Activated naive CD8-positive, alpha-beta T cell treated with anti-CD3 and anti-CD28 coated beads, Interleukin-2, amount 10 ng/mL, durations not matched to agents 7 days and 5 days (primary cell): ENCODE results near the gene RNF5. TPM values are rescaled to one million over a fixed set of nuclear protein-coding genes. Genes with fewer than 3 reads are reported as not detected.

Experiments used
- ATAC-seq: fragments of 150-1000 bp; cut with Tn5 transposase; one replicate; pipeline ENCODE4 v1.10.0; 2021; ENCODE audit warnings: low read depth, moderate library complexity
- POLR2A ChIA-PET: fragments of 350-600 bp; sonication (Branson Sonifier 250); formaldehyde crosslinking; loops from one replicate; lab custom pipeline; 2021; ENCODE audit warnings: antibody characterized with exemption; lab: Charles Lee
- DNase-seq: peaks from one replicate; pipeline ENCODE4 v3.0.0; 2021
- H3K27ac Mint-ChIP-seq: one replicate; pipeline ENCODE4 v1.8.0; 2022; ENCODE audit warnings: mild to moderate bottlenecking, mixed read lengths
- H3K27me3 Mint-ChIP-seq: one replicate; pipeline ENCODE4 v1.8.0; 2022; ENCODE audit warnings: mild to moderate bottlenecking, moderate library complexity, mixed read lengths
- H3K36me3 Mint-ChIP-seq: one replicate; pipeline ENCODE4 v1.8.0; 2021; ENCODE audit warnings: mild to moderate bottlenecking, mixed read lengths
- H3K4me1 Mint-ChIP-seq: one replicate; pipeline ENCODE4 v1.8.0; 2021; ENCODE audit warnings: mixed read lengths
- H3K4me3 Mint-ChIP-seq: one replicate; pipeline ENCODE4 v1.8.0; 2022; ENCODE audit warnings: mild to moderate bottlenecking, moderate library complexity, mixed read lengths
- H3K9me3 Mint-ChIP-seq: one replicate; pipeline ENCODE4 v1.8.0; 2021; ENCODE audit warnings: mixed read lengths
- total RNA-seq, 2 experiments: library from RNA; stranded (reverse); gene quantifications; one replicate each; pipeline ENCODE4 v1.2.3, GENCODE V29; 2021

The RNF5 gene
- total RNA-seq, 2 experiments from 2014 or later, result 44.5 to 49.5 TPM

DNA sequence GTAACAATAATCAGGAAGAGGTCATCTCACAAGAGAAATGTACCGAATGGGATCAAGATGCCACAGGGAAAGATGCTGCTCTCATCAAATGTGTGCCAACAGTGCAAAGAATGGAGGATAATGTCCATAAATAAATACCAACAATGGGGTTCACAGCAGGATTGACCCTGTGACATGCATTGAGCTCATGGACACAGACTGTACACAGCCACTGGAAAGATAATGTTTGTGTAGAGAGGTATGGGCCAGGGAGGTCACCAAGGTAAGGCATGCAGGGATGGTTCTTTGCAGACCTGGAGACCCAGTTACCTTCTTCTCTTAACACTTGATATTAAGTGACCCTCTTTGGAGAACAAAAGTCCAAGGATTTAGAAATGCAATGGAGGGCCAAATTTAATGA is 3.8 kb upstream of the RNF5 start:
- H3K4me1 Mint-ChIP-seq, result peaks cover 46% of the 10 kb centered on the region
- ATAC-seq, result no peak
- H3K4me3 Mint-ChIP-seq, result peak overlapping the region; percentile 97
- H3K27ac Mint-ChIP-seq, result no peak overlapping the region
- H3K9me3 Mint-ChIP-seq, result no peaks in the 10 kb centered on the region
- H3K27me3 Mint-ChIP-seq, result no peaks in the 10 kb centered on the region
- peaks cover 18% of the 10 kb centered on the region for H3K36me3 Mint-ChIP-seq
- POLR2A ChIA-PET, result interaction anchor here (1.0 to 2.6 kb wide), 2 partner anchors 17 to 21 kb away, joined by 3 to 6 read pairs; no protein-coding TSS in a partner anchor
- no peak for DNase-seq

- peaks cover 50% of the 10 kb centered on the region for H3K4me1 Mint-ChIP-seq
- H3K9me3 Mint-ChIP-seq, result no peaks in the 10 kb centered on the region
- H3K27ac Mint-ChIP-seq, result peak overlapping the region; percentile 83
- no peak for DNase-seq
- POLR2A ChIA-PET, result no interaction called here
- no peak for ATAC-seq
- H3K27me3 Mint-ChIP-seq, result no peaks in the 10 kb centered on the region
- H3K4me3 Mint-ChIP-seq, result peak overlapping the region; percentile 97
- peaks cover 17% of the 10 kb centered on the region for H3K36me3 Mint-ChIP-seq
Observed at GRCh38 chr6:32175322-32175710, 2.9 kb upstream of the RNF5 start.

GRCh38 chr6:32175711-32176475 is 2.3 kb upstream of the RNF5 start, which contains the start of gene AGPAT1:
Gene AGPAT1, minus strand, starts transcription at chr6:32176084. Its CDS starts 4,588 bp downstream, at chr6:32171496.
- H3K4me3 Mint-ChIP-seq, result peak within 1 kb of the TSS; percentile 97
- peak; percentile 92 for DNase-seq
- H3K9me3 Mint-ChIP-seq, result no peaks in the 10 kb centered on the region
- no peaks in the 10 kb centered on the region for H3K27me3 Mint-ChIP-seq
- H3K4me1 Mint-ChIP-seq, result peaks cover 54% of the 10 kb centered on the region
- POLR2A ChIA-PET, result interaction anchor here (0.8 to 2.6 kb wide), 6 partner anchors 15 to 204 kb away, joined by 3 to 20 read pairs (median 10); partner anchors contain the start of genes ATF6B, DXO, FKBPL and GPSM3
- H3K27ac Mint-ChIP-seq, result peak within 1 kb of the TSS; percentile 98
- ATAC-seq, result peak; percentile 39
- H3K36me3 Mint-ChIP-seq, result peaks cover 21% of the 10 kb centered on the region

DNA sequence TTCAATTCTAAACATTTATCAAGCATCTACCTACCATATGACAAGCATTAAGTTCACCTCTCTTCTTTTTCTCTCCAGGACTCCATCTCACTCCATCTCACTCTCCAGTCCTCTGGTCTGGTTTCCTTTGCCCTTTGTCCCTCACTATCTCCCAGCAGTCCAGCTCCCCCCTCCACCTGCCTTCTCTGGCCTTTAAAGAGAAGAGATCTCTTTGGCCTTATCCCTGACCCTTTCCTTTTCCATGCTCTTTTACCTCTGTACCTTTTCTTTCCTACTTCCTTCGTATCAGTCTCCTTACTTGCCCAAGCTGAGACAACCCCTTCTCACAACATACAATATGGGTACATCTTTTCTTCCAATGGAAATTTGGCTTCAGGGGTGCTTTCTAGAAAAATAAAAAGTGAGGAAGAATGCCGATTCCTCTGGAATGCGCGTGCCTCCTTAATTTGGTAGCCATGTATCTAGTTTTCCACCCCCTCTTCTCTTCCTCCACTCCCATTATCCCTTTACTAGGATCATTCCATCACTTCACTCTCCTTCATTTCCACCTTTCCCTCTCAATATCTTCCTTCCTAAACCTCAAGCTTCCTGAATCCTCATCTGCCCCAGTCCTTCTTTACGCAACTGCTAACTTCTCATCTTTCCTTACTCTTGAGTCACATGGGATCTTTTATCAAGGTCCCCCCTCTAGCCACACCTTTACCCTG is 1.6 kb upstream of the RNF5 start:
- ATAC-seq (no peak), DNase-seq (no peak)
- no peaks in the 10 kb centered on the region for H3K27me3 Mint-ChIP-seq
- peaks cover 18% of the 10 kb centered on the region for H3K36me3 Mint-ChIP-seq
- POLR2A ChIA-PET, result interaction anchor here (0.8 to 2.6 kb wide), 7 partner anchors 14 to 205 kb away, joined by 3 to 20 read pairs (median 7); partner anchors contain the start of genes ATF6B, DXO, FKBPL and GPSM3
- H3K4me1 Mint-ChIP-seq, result peaks cover 54% of the 10 kb centered on the region
- no peaks in the 10 kb centered on the region for H3K9me3 Mint-ChIP-seq
- peak overlapping the region; percentile 98 for H3K27ac Mint-ChIP-seq
- H3K4me3 Mint-ChIP-seq, result peak overlapping the region; percentile 97

DNA sequence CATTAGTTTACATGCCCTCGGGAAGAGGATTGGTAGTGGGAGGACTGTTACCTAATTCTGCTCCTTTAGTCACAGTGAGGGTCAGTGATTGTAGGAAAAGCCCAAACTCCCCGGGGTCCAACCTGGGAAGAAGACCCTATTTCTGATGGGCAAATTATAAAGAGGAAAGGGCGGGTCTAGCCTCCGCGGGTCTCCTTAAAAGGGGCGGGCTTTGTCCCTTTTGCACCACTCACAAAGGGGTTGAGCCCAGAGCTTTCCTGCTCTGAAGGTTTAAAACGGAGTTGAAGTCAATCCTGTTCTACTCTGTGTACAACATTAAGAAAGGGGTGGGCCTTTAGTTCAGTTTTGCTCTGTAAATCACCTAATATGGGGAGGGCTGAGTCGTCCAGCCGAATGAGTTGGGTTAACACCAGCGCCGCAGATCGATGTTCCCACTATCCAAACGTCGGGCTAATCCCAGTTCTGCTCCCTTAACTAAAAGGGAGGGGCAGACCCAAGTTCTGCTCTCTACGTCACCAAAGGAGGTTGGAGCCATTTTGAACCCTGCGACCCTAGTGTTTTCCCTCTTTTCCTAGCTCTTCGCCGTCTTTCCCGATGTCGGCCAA is 920 bp upstream of the RNF5 start:
- peak; percentile 1 for ATAC-seq
- no peak for DNase-seq
- POLR2A ChIA-PET, result interaction anchor here (1.2 to 2.6 kb wide), 7 partner anchors 13 to 206 kb away, joined by 3 to 20 read pairs (median 7); partner anchors contain the start of genes ATF6B, DXO, FKBPL and GPSM3
- Mint-ChIP-seq H3K27ac (peak overlapping the region; percentile 98), H3K27me3 (no peaks in the 10 kb centered on the region), H3K36me3 (peaks cover 18% of the 10 kb centered on the region), H3K4me3 (peak overlapping the region; percentile 97), H3K4me1 (peaks cover 54% of the 10 kb centered on the region), H3K9me3 (no peaks in the 10 kb centered on the region)

- DNase-seq (no peak), ATAC-seq (no peak)
- Mint-ChIP-seq H3K4me1 (peaks cover 44% of the 10 kb centered on the region), H3K4me3 (peak overlapping the region; percentile 97), H3K27me3 (no peaks in the 10 kb centered on the region), H3K36me3 (peaks cover 18% of the 10 kb centered on the region), H3K27ac (peak overlapping the region; percentile 98), H3K9me3 (no peaks in the 10 kb centered on the region)
- POLR2A ChIA-PET, result interaction anchor here (0.6 to 5.3 kb wide), 6 partner anchors 8 to 793 kb away, joined by 3 to 61 read pairs (median 3); partner anchors contain the start of genes GPSM3 and PBX2
Observed at GRCh38 chr6:32178547-32179440, 589 bp downstream of the RNF5 start.

GRCh38 chr6:32179766-32180405 is 1.7 kb downstream of the RNF5 start:
- Mint-ChIP-seq H3K36me3 (peaks cover 15% of the 10 kb centered on the region), H3K4me3 (peak overlapping the region; percentile 97), H3K4me1 (peaks cover 37% of the 10 kb centered on the region), H3K9me3 (no peaks in the 10 kb centered on the region), H3K27me3 (no peaks in the 10 kb centered on the region), H3K27ac (peak overlapping the region; percentile 52)
- no peak for ATAC-seq
- DNase-seq, result no peak
- POLR2A ChIA-PET, result interaction anchor here (1.5 to 5.3 kb wide), 2 partner anchors 7 to 11 kb away, joined by 3 to 61 read pairs; partner anchors contain the start of genes GPSM3 and PBX2

DNA sequence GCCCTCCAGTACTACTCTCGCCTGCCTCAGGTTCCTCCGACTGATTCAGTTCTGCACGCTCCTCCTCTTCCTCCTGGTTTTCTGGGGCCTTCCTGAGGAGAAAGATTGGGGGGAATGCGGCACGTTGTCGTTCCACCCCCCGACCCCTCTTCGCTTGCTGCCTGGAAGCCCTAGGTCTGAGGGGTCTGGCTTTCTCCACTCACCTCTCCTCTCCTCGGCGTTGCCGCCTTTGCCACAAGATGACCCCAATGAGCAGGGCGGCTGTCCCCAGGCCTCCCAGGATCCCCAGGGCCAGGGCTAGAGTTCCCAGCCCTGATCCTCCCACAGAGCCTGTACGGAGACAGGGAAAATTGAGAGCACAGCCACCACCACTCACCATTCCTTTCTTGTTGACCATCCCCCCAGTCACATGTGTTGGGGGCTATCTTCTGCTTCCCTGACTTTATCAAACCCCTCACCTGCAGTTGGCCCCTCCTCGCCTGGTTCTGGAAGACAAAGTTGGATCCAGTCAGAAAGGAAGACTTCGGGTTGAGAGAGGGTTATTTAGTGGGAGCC is 3.0 kb downstream of the RNF5 start:
- no peak overlapping the region for H3K4me3 Mint-ChIP-seq
- no peak overlapping the region for H3K27ac Mint-ChIP-seq
- DNase-seq (no peak), ATAC-seq (no peak)
- H3K4me1 Mint-ChIP-seq, result peaks cover 35% of the 10 kb centered on the region
- peaks cover 22% of the 10 kb centered on the region for H3K36me3 Mint-ChIP-seq
- no peaks in the 10 kb centered on the region for H3K27me3 Mint-ChIP-seq
- POLR2A ChIA-PET, result interaction anchor here (1.3 to 5.3 kb wide), 2 partner anchors 10 to 14 kb away, joined by 3 to 61 read pairs; partner anchors contain the start of genes GPSM3 and PBX2
- H3K9me3 Mint-ChIP-seq, result no peaks in the 10 kb centered on the region

- ATAC-seq (no peak), DNase-seq (no peak)
- H3K27me3 Mint-ChIP-seq, result no peaks in the 10 kb centered on the region
- peaks cover 29% of the 10 kb centered on the region for H3K36me3 Mint-ChIP-seq
- peaks cover 34% of the 10 kb centered on the region for H3K4me1 Mint-ChIP-seq
- no peaks in the 10 kb centered on the region for H3K9me3 Mint-ChIP-seq
- POLR2A ChIA-PET, result interaction anchor here (0.9 to 5.3 kb wide), 4 partner anchors 9 to 790 kb away, joined by 3 to 61 read pairs (median 4); partner anchors contain the start of genes ATF6B, GPSM3 and PBX2
- peak overlapping the region; percentile 53 for H3K27ac Mint-ChIP-seq
- no peak overlapping the region for H3K4me3 Mint-ChIP-seq
Observed at GRCh38 chr6:32181915-32182529, 3.8 kb downstream of the RNF5 start.

GRCh38 chr6:32182555-32182981 is 4.4 kb downstream of the RNF5 start:
- Mint-ChIP-seq H3K9me3 (no peaks in the 10 kb centered on the region), H3K27ac (peak overlapping the region; percentile 53), H3K4me3 (no peak overlapping the region), H3K36me3 (peaks cover 34% of the 10 kb centered on the region), H3K27me3 (no peaks in the 10 kb centered on the region), H3K4me1 (peaks cover 35% of the 10 kb centered on the region)
- ATAC-seq (no peak), DNase-seq (peak; percentile 26)
- POLR2A ChIA-PET, result interaction anchor here (0.6 to 5.3 kb wide), 4 partner anchors 8 to 789 kb away, joined by 3 to 61 read pairs (median 4); partner anchors contain the start of genes ATF6B, GPSM3 and PBX2

DNA sequence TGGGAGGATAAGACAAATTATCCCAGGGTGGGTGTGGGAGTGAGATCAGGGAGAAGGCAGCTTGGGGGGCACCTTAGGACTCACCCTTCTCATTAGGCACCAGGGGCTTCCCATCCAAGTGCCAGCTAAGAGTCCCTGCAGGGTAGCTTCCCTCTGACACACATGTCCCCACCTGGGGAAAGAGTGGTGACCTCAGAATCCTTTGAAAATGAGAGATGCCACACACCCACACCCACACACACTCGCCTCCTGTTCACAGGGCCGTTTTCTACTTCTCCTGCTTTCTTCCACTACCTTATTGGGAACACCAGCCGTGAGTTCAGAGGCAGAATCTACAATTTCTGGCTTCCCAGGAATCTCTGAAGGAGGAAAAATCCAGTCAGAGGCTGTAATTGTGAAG is 4.8 kb downstream of the RNF5 start:
- Mint-ChIP-seq H3K4me1 (peaks cover 37% of the 10 kb centered on the region), H3K27ac (peak overlapping the region; percentile 16), H3K4me3 (no peak overlapping the region), H3K36me3 (peaks cover 36% of the 10 kb centered on the region), H3K9me3 (no peaks in the 10 kb centered on the region), H3K27me3 (no peaks in the 10 kb centered on the region)
- ATAC-seq (no peak), DNase-seq (peak; percentile 22)
- POLR2A ChIA-PET, result interaction anchor here (0.6 to 5.3 kb wide), 4 partner anchors 8 to 789 kb away, joined by 3 to 61 read pairs (median 4); partner anchors contain the start of genes ATF6B, GPSM3 and PBX2
